Measurements from ENCODE around the gene IRF9. TPM values are rescaled to one million over a fixed set of nuclear protein-coding genes. Genes with fewer than 3 reads are reported as not detected.

IRF9 gene
- total and polyA plus RNA-seq, 2 of the 13 experiments (the other 11 are each of a cell fraction or from before 2014, with no cell fraction given) = 14.9 to 49.7 TPM

DNA sequence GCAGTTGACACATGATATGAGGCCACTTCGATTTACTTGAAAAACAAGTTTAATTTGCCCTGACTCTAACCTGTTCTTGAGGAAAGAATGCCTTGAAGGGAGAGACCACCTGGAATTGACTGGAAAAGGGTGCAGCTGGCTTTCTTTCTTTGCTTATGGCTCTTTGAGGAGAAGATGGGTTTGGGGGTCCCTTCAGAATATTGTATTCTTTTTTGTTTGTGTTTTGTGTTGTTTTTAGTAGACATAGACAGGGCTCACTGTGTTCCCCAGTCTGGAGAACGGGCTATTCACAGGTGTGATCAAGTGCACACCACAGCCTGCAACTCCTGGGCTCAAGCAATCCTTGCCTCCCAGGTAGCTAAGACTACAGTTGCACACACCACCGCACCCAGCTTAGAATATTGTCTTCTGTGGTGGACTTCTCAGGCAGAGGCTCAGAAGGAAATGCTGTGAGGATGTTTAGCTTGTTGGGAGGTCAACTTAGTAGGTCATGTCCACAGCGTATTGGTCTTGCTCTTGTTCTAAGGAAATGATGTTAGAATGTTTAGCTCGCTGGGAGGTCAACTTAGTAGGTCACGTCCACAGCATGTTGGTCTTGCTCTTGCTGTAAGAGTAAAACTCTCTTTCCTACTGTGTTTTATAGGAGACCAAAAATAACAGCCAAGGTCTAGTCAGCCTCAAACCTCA lies 44.8 kb upstream of the IRF9 start (continued):
- no peak for TF ChIP-seq KLF12 (CRISPR knock-in tag; IDR thresholded peaks at IDR 0.05; ENCODE audit: borderline replicate concordance)
- TF ChIP-seq MBD4 (IDR thresholded peaks at IDR 0.05; ENCODE audit: borderline replicate concordance, low read length) = no peak
- TF ChIP-seq, protein P1, sequence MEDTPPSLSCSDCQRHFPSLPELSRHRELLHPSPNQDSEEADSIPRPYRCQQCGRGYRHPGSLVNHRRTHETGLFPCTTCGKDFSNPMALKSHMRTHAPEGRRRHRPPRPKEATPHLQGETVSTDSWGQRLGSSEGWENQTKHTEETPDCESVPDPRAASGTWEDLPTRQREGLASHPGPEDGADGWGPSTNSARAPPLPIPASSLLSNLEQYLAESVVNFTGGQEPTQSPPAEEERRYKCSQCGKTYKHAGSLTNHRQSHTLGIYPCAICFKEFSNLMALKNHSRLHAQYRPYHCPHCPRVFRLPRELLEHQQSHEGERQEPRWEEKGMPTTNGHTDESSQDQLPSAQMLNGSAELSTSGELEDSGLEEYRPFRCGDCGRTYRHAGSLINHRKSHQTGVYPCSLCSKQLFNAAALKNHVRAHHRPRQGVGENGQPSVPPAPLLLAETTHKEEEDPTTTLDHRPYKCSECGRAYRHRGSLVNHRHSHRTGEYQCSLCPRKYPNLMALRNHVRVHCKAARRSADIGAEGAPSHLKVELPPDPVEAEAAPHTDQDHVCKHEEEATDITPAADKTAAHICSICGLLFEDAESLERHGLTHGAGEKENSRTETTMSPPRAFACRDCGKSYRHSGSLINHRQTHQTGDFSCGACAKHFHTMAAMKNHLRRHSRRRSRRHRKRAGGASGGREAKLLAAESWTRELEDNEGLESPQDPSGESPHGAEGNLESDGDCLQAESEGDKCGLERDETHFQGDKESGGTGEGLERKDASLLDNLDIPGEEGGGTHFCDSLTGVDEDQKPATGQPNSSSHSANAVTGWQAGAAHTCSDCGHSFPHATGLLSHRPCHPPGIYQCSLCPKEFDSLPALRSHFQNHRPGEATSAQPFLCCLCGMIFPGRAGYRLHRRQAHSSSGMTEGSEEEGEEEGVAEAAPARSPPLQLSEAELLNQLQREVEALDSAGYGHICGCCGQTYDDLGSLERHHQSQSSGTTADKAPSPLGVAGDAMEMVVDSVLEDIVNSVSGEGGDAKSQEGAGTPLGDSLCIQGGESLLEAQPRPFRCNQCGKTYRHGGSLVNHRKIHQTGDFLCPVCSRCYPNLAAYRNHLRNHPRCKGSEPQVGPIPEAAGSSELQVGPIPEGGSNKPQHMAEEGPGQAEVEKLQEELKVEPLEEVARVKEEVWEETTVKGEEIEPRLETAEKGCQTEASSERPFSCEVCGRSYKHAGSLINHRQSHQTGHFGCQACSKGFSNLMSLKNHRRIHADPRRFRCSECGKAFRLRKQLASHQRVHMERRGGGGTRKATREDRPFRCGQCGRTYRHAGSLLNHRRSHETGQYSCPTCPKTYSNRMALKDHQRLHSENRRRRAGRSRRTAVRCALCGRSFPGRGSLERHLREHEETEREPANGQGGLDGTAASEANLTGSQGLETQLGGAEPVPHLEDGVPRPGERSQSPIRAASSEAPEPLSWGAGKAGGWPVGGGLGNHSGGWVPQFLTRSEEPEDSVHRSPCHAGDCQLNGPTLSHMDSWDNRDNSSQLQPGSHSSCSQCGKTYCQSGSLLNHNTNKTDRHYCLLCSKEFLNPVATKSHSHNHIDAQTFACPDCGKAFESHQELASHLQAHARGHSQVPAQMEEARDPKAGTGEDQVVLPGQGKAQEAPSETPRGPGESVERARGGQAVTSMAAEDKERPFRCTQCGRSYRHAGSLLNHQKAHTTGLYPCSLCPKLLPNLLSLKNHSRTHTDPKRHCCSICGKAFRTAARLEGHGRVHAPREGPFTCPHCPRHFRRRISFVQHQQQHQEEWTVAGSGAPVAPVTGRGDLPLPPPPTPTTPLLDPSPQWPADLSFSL (CRISPR knock-in tag; IDR thresholded peaks at IDR 0.05) = no peak
- TF ChIP-seq, protein P2, sequence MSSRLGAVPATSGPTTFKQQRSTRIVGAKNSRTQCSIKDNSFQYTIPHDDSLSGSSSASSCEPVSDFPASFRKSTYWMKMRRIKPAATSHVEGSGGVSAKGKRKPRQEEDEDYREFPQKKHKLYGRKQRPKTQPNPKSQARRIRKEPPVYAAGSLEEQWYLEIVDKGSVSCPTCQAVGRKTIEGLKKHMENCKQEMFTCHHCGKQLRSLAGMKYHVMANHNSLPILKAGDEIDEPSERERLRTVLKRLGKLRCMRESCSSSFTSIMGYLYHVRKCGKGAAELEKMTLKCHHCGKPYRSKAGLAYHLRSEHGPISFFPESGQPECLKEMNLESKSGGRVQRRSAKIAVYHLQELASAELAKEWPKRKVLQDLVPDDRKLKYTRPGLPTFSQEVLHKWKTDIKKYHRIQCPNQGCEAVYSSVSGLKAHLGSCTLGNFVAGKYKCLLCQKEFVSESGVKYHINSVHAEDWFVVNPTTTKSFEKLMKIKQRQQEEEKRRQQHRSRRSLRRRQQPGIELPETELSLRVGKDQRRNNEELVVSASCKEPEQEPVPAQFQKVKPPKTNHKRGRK (CRISPR knock-in tag; IDR thresholded peaks at IDR 0.05) = 0 out of 2 replicates have a peak, but pooled peaks have one; percentile 50
- TF ChIP-seq, protein P3, sequence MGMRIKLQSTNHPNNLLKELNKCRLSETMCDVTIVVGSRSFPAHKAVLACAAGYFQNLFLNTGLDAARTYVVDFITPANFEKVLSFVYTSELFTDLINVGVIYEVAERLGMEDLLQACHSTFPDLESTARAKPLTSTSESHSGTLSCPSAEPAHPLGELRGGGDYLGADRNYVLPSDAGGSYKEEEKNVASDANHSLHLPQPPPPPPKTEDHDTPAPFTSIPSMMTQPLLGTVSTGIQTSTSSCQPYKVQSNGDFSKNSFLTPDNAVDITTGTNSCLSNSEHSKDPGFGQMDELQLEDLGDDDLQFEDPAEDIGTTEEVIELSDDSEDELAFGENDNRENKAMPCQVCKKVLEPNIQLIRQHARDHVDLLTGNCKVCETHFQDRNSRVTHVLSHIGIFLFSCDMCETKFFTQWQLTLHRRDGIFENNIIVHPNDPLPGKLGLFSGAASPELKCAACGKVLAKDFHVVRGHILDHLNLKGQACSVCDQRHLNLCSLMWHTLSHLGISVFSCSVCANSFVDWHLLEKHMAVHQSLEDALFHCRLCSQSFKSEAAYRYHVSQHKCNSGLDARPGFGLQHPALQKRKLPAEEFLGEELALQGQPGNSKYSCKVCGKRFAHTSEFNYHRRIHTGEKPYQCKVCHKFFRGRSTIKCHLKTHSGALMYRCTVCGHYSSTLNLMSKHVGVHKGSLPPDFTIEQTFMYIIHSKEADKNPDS (CRISPR knock-in tag; IDR thresholded peaks at IDR 0.05) = 0 out of 2 replicates have a peak, but pooled peaks have one; percentile 27
- no peak for TF ChIP-seq ZMAT3 (CRISPR knock-in tag; conservative IDR thresholded peaks at IDR 0.05)
- TF ChIP-seq, protein P4, sequence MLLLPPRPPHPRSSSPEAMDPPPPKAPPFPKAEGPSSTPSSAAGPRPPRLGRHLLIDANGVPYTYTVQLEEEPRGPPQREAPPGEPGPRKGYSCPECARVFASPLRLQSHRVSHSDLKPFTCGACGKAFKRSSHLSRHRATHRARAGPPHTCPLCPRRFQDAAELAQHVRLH (CRISPR knock-in tag; IDR thresholded peaks at IDR 0.05; ENCODE audit: borderline replicate concordance, low read depth) = no peak
- TF ChIP-seq NBN (conservative IDR thresholded peaks at IDR 0.05) = no peak
- TF ChIP-seq, protein P5, sequence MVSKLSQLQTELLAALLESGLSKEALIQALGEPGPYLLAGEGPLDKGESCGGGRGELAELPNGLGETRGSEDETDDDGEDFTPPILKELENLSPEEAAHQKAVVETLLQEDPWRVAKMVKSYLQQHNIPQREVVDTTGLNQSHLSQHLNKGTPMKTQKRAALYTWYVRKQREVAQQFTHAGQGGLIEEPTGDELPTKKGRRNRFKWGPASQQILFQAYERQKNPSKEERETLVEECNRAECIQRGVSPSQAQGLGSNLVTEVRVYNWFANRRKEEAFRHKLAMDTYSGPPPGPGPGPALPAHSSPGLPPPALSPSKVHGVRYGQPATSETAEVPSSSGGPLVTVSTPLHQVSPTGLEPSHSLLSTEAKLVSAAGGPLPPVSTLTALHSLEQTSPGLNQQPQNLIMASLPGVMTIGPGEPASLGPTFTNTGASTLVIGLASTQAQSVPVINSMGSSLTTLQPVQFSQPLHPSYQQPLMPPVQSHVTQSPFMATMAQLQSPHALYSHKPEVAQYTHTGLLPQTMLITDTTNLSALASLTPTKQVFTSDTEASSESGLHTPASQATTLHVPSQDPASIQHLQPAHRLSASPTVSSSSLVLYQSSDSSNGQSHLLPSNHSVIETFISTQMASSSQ (IDR thresholded peaks at IDR 0.05; ENCODE audit: low read depth) = no peak
- TF ChIP-seq, protein P5 (CRISPR knock-in tag; IDR thresholded peaks at IDR 0.05; ENCODE audit: borderline replicate concordance) = no peak
- TF ChIP-seq ARHGAP35 (CRISPR knock-in tag; IDR thresholded peaks at IDR 0.05; ENCODE audit: borderline replicate concordance) = no peak
- no peak for TF ChIP-seq ZNF180 (CRISPR knock-in tag; IDR thresholded peaks at IDR 0.05; ENCODE audit: borderline replicate concordance, low read depth)
- no peak for TF ChIP-seq ZNF747 (CRISPR knock-in tag; IDR thresholded peaks at IDR 0.05; ENCODE audit: borderline replicate concordance)
- 0 out of 2 replicates have a peak, but pooled peaks have one; percentile 14 for TF ChIP-seq ZMYM4 (CRISPR knock-in tag; IDR thresholded peaks at IDR 0.05)

Measured in HepG2 (cell line).